Neural cell (in vitro differentiated cells): Measurements from ENCODE around the gene ZNF277. TPM values are rescaled to one million over a fixed set of nuclear protein-coding genes. Genes with fewer than 3 reads are reported as not detected.

Experiments
- H2AFZ ChIP-seq: fragments of 200-600, 300-800 bp; sonication (generic), shearing (Covaris generic); 2 replicates; pipeline ENCODE4 v1.6.0; 2014; ENCODE audit warnings: low read depth, mild to moderate bottlenecking, antibody characterized with exemption, low read length, moderate library complexity
- H3F3A ChIP-seq: fragments of 200-600 bp; shearing (Covaris generic); 2 replicates; pipeline ENCODE4 v1.6.1; 2016; ENCODE audit warnings: mild to moderate bottlenecking, moderate library complexity, mixed read lengths, antibody characterized with exemption, low read length; ENCODE audit not compliant: insufficient read depth, poor library complexity, severe bottlenecking
- H3K27ac ChIP-seq: fragments of 200-600, 300-800 bp; sonication (generic), shearing (Covaris generic); 2 replicates; pipeline ENCODE4 v1.5.1; 2014; ENCODE audit warnings: mild to moderate bottlenecking, low read length, moderate library complexity
- H3K27me3 ChIP-seq: fragments of 300-800, 200-600 bp; sonication (generic), shearing (Covaris generic); 2 replicates; pipeline ENCODE4 v1.6.0; 2014; ENCODE audit warnings: mild to moderate bottlenecking, low read depth, low read length, moderate library complexity; ENCODE audit not compliant: insufficient read depth
- H3K36me3 ChIP-seq: fragments of 300-800, 200-600 bp; sonication (generic), shearing (Covaris generic); 2 replicates; pipeline ENCODE4 v1.5.1; 2014; ENCODE audit warnings: mild to moderate bottlenecking, antibody characterized with exemption, low read length, moderate library complexity; ENCODE audit not compliant: insufficient read depth
- H3K4me2 ChIP-seq: fragments of 300-800, 200-600 bp; sonication (generic), shearing (Covaris generic); 2 replicates; pipeline ENCODE4 v1.6.0; 2014; ENCODE audit warnings: mild to moderate bottlenecking, low read length
- H3K4me3 ChIP-seq: fragments of 300-800, 200-600 bp; sonication (generic), shearing (Covaris generic); 2 replicates; pipeline ENCODE4 v1.5.1; 2014; ENCODE audit warnings: mild to moderate bottlenecking, low read length, moderate library complexity
- H3K79me2 ChIP-seq: fragments of 200-600 bp; shearing (Covaris generic); replicated peaks from 2 replicates; pipeline ENCODE4 v1.6.0; 2014; ENCODE audit warnings: mild to moderate bottlenecking, low read length, moderate library complexity; ENCODE audit not compliant: insufficient read depth
- H3K9ac ChIP-seq: fragments of 300-800, 200-600 bp; sonication (generic), shearing (Covaris generic); 2 replicates; pipeline ENCODE4 v1.6.1; 2016; ENCODE audit warnings: mild to moderate bottlenecking, low read length, mixed read lengths
- H3K9me2 ChIP-seq: fragments of 200-600 bp; shearing (Covaris generic); 2 replicates; pipeline ENCODE4 v1.6.1; 2016; ENCODE audit warnings: mild to moderate bottlenecking, low read length, mixed read lengths; ENCODE audit not compliant: insufficient read depth
- H3K9me3 ChIP-seq: fragments of 200-600, 300-800 bp; sonication (generic), shearing (Covaris generic); 2 replicates; pipeline ENCODE4 v1.6.1; 2016; ENCODE audit warnings: mild to moderate bottlenecking, mixed run types, low read length, moderate library complexity, mixed read lengths
- H4K20me1 ChIP-seq: fragments of 200-600 bp; shearing (Covaris generic); 2 replicates; pipeline ENCODE4 v1.6.1; 2016; ENCODE audit warnings: mild to moderate bottlenecking, mixed run types; ENCODE audit not compliant: insufficient read depth
- CTCF ChIP-seq: fragments of 450-650 bp; IDR thresholded peaks from 2 replicates; pipeline ENCODE4 v1.5.1; 2014; ENCODE audit warnings: antibody characterized with exemption, mild to moderate bottlenecking, moderate library complexity; ENCODE audit not compliant: poor library complexity, severe bottlenecking
- EP300 ChIP-seq: fragments of 450-650 bp; conservative IDR thresholded peaks from 2 replicates; pipeline ENCODE4 v1.6.1; 2014; ENCODE audit warnings: antibody characterized with exemption, mild to moderate bottlenecking, moderate library complexity; ENCODE audit not compliant: poor library complexity, severe bottlenecking
- EZH2 ChIP-seq: fragments of 200-600, 300-800 bp; shearing (Covaris generic), sonication (generic); IDR thresholded peaks from 2 replicates; pipeline ENCODE4 v1.6.1; 2014; ENCODE audit warnings: antibody characterized with exemption, low read length, borderline replicate concordance, mild to moderate bottlenecking; ENCODE audit not compliant: insufficient read depth, poor library complexity, severe bottlenecking
- MXI1 ChIP-seq: fragments of 450-650 bp; conservative IDR thresholded peaks from 2 replicates; pipeline ENCODE4 v1.6.1; 2014; ENCODE audit warnings: antibody characterized with exemption, mild to moderate bottlenecking; ENCODE audit not compliant: poor library complexity, severe bottlenecking
- POLR2AphosphoS5 ChIP-seq: IDR thresholded peaks from 2 replicates; pipeline ENCODE4 v1.6.1; 2012
- RAD21 ChIP-seq: fragments of 450-650 bp; conservative IDR thresholded peaks from 2 replicates; pipeline ENCODE4 v1.6.1; 2014; ENCODE audit warnings: antibody characterized with exemption, mild to moderate bottlenecking, moderate library complexity
- REST ChIP-seq: IDR thresholded peaks from 2 replicates; pipeline ENCODE4 v1.6.1; 2012; ENCODE audit warnings: borderline replicate concordance
- SMC3 ChIP-seq: fragments of 450-650 bp; conservative IDR thresholded peaks from 2 replicates; pipeline ENCODE4 v1.6.1; 2014; ENCODE audit warnings: antibody characterized with exemption, mild to moderate bottlenecking, moderate library complexity; ENCODE audit not compliant: poor library complexity
- TAF1 ChIP-seq: IDR thresholded peaks from 2 replicates; pipeline ENCODE4 v1.6.1; 2012; ENCODE audit warnings: low read depth
- polyA plus RNA-seq: library from polyadenylated mRNA; depleted of rRNA; stranded (reverse); fragments of >200 nt; gene quantifications from 2 replicates; pipeline ENCODE4 v1.2.3, GENCODE V29; 2014

Gene ZNF277
- polyA plus RNA-seq, 1 donor from 2014 or later: 30.0 TPM

GRCh38 chr7:112362731-112363131, 156.2 kb downstream of the ZNF277 start:
- no peaks in the 10 kb centered on the region for H3K9me3 ChIP-seq
- H4K20me1 ChIP-seq: no peaks in the 10 kb centered on the region
- H2AFZ ChIP-seq: no peak overlapping the region
- no peak overlapping the region for H3K9ac ChIP-seq
- no peak for TF ChIP-seq CTCF
- TF ChIP-seq POLR2AphosphoS5: peak; percentile 19
- no peaks in the 10 kb centered on the region for H3K9me2 ChIP-seq
- peak overlapping the region; percentile 31 for H3K27ac ChIP-seq
- H3K79me2 ChIP-seq: no peaks in the 10 kb centered on the region
- no peak overlapping the region for H3K4me3 ChIP-seq
- no peak overlapping the region for H3K4me2 ChIP-seq
- H3K36me3 ChIP-seq: no peaks in the 10 kb centered on the region
- H3K27me3 ChIP-seq: no peaks in the 10 kb centered on the region
- H3F3A ChIP-seq: no peaks in the 10 kb centered on the region

- no peaks in the 10 kb centered on the region for H3K9me2 ChIP-seq
- H4K20me1 ChIP-seq: no peaks in the 10 kb centered on the region
- no peaks in the 10 kb centered on the region for H3K9me3 ChIP-seq
- no peak overlapping the region for H3K27ac ChIP-seq
- H3K4me2 ChIP-seq: no peak overlapping the region
- no peak overlapping the region for H3K4me3 ChIP-seq
- H3K9ac ChIP-seq: no peak overlapping the region
- H3K27me3 ChIP-seq: no peaks in the 10 kb centered on the region
- no peaks in the 10 kb centered on the region for H3K36me3 ChIP-seq
- no peak overlapping the region for H2AFZ ChIP-seq
- H3K79me2 ChIP-seq: no peaks in the 10 kb centered on the region
- no peak for TF ChIP-seq EP300
- no peak for TF ChIP-seq TAF1
- TF ChIP-seq SMC3: no peak
- no peak for TF ChIP-seq RAD21
- no peaks in the 10 kb centered on the region for H3F3A ChIP-seq
Observed at GRCh38 chr7:112364388-112364787, 157.9 kb downstream of the ZNF277 start.

GRCh38 chr7:112365551-112365950, 159.1 kb downstream of the ZNF277 start:
- Histone ChIP-seq H3K9me3 (no peaks in the 10 kb centered on the region), H3K4me3 (no peak overlapping the region), H3K79me2 (no peaks in the 10 kb centered on the region), H3K9me2 (no peaks in the 10 kb centered on the region), H3K27me3 (no peaks in the 10 kb centered on the region), H4K20me1 (no peaks in the 10 kb centered on the region), H2AFZ (no peak overlapping the region), H3K27ac (no peak overlapping the region), H3K4me2 (no peak overlapping the region), H3F3A (no peaks in the 10 kb centered on the region), H3K9ac (no peak overlapping the region), H3K36me3 (no peaks in the 10 kb centered on the region)
- TF ChIP-seq POLR2AphosphoS5: no peak
- TF ChIP-seq EP300: no peak
- TF ChIP-seq MXI1: no peak
- no peak for TF ChIP-seq RAD21
- no peak for TF ChIP-seq REST
- no peak for TF ChIP-seq CTCF
- TF ChIP-seq TAF1: no peak
- no peak for TF ChIP-seq SMC3
- TF ChIP-seq EZH2: no peak
